Activated effector memory CD4-positive, alpha-beta T cell treated with Interleukin-2 at 50 U/mL for 16 hours (primary cell): Measurements from ENCODE around the gene PRDM7.
"Not testable (repeated sequence)": the region's sequence is repeated elsewhere in the genome, so short reads cannot be mapped to it uniquely, and the experiment has no call there.

Source experiments
- DNase-seq: peaks from one replicate; pipeline ENCODE4 v3.0.0-alpha.2; 2020

The PRDM7 gene

DNA sequence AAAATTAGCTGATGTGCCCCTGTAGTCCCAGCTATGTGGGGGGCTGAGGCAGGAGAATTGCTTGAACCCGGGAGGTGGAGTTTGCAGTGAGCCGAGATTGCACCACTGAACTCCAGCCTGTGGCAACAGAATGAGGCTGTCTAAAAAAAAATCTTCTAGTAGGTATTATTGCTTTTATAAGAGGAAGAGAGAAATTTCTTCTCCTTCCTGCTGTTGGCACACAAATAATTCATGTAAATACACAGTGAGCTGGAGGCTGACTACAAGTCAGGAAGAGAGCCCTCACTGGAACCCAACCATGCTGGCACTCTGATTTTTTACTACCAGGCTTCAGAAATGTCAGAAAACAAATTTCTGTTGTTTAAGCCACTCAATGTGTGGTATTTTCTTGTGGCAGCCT, 6.7 kb downstream of the PRDM7 start:
- no peak for DNase-seq

DNA sequence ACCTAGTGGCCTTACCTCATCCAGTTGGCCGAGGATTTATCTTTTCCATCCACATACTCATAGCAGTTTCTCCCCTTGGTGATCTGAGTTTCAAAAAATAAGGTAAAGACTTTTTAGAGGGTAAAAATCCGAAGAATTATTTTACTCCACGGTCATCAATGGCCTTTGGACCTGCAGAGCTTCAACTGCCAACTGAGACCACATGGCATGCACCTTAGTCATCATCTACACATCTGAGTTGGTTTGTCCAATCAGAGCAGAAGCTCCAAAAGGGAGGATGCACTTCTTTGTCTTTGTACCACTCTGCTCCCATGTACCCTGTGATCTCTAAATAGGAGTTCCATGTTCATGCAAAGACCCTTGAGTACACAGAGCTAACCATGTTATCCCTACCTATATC, 15.7 kb downstream of the PRDM7 start:
- no peak for DNase-seq

DNA sequence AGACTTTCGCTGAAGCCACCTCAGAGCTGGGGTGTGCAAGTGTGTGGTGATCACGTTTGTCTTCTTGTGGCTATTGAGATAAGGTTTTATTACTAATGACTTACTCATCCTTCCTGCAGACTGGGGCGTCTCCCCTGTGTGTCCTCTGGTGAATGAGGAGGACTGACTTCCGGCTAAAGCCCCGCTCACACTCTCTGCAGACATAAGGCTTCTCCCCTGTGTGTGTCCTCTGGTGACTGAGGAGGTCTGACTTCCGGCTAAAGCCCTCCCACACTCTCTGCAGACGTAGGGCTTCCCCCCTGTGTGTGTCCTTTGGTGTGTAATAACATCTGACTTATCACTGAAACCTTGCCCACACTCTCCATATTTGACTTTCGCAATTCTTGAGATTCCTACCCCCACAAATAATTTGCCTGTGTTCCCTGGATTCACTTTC, 19.4 kb downstream of the PRDM7 start:
- no peak for DNase-seq

DNA sequence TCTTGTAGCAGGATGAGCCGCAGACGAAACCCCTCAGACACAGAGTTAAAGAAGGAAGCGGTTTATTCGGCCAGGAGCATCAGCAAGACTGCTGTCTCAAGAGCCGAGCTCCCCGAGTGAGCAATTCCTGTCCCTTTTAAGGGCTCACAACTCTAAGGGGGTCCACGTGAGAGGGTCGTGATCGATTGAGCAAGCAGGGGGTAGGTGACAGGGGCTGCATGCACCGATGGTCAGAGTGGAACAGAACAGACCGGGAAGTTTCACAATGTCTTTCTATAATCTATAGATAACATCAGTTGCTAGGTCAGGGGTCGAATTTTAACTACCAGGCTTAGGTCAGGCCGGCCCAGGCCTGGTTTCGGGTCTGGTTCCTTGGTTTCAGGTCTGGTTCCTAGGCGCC, 20.6 kb downstream of the PRDM7 start:
- not testable (repeated sequence) for DNase-seq

DNA sequence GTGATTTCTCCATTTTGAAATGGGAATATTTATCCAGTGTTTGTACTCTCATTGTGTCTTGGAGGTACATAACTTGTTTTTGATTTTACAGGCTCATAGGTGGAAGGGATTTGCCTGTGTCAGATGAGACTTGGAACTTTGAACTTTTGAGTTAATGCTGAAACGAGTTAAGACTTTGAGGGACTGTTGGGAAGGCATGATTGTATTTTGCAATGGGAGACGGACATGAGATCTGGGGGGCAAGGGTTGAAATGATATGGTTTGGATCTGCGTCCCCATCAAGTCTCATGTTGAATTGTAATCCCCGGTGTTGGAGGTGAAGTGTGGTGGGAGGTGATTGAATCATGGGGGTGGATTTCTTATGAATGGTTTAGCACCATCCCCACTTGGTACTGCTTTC, 21.8 kb downstream of the PRDM7 start:
- no peak for DNase-seq

DNA sequence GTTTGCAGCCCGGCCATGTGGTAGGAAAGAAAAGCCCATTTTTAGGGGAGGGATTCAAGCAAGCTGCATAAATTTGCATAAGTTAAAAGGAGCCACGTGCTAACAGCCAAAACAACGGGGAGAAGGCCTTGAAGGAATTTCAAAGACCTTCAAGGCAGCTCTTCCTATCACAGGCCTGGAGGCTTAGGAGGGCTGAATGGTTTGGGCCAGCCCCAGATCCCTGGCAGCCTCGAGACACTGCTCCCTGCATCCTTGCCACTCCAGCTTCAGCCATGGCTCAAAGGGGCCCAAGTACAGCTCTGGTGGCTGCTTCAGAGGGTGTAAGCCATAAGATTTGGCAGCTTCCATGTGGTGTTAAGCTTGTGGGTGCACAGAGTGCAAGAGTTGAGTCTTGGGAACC, 22.6 kb downstream of the PRDM7 start:
- DNase-seq = no peak

DNA sequence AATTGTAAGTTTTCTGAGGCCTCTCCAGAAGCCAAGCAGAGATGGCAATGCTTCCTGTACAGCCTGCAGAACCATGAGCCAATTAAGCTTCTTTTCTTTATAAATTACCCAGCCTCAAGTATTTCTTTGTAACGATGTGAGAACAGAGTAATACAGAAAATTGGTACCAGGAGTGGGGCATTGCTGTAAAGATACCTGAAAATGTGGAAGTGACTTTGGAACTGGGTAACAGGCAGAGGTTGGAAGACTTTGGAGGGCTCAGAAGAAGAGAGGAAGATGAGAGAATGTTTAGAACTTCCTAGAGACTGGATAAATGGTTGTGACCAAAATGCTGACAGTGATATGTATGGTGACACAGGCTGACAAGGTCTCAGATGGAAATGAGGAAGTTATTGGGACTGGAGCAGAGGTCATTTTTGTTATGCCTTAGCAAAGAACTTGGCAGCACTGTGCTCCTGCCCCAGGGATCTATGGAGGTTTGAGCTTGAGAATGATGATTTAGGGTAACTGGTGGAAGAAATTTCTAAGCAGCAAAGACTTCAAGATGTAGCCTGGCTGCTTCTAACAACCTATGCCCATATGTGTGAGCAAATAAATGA, 23.1 kb downstream of the PRDM7 start:
- no peak for DNase-seq

DNA sequence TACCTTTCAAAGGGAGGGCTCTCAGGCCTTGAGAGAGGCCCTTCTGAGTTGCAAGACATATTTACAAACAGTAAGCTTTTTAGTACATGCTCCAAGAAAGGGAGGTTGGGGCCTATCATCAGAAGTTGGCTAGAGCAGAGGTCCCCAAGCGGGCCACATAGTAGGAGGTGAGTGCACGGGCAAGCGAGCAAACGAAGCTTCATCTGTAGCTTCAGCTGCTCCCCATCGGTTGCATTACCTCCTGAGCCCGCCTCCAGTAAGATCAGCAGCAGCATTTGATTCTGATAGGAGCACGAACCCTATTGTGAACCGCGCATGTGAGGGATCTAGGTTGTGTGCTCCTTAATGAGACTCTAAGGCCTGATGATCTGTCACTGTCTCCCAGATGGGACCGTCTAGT, 26.2 kb downstream of the PRDM7 start:
- DNase-seq = no peak

DNA sequence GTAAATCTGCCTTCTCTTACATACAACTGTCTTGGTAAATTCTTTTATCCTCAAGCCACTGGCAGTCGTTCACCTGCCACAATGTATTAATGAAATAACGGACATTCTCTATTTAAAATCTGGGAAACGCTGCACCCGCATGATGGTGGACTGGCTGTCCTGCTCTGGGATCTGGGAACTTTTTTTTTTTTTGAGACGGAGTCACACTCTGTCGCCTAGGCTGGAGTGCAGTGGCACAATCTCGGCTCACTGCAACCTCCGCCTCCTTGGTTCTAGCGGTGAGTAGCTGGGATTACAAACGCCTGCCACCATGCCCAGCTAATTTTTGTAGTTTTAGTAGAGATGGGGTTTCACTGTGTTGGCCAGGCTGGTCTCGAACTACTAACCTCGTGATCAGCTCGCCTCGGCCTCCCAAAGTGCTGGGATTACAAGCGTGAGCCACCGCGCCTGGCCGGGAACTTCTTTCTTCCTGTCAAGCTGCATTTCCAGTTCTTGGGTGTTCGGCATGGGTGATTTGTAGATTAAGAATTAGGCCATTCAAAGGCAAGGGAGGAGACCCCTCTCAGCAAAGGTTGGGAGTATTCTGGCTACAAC, 28.3 kb downstream of the PRDM7 start:
- no peak for DNase-seq

DNA sequence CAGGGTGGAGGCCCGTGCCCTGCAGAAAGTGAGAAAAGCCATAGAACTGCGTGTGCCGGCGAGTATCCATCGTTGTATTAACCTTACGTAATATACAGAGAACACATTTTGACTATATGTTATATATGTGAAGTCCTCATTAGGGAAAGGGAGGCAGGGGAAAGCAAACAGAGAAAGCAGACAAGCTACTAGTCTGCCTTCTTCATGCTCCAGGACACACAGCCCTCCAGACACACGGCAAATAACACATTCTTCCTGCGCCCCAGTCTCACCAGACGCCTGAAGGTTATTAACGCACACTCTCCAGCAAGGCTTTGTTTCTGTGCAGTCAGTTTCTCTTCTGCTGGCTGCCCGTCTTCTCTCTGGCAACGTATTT, 28.8 kb downstream of the PRDM7 start:
- DNase-seq = no peak

DNA sequence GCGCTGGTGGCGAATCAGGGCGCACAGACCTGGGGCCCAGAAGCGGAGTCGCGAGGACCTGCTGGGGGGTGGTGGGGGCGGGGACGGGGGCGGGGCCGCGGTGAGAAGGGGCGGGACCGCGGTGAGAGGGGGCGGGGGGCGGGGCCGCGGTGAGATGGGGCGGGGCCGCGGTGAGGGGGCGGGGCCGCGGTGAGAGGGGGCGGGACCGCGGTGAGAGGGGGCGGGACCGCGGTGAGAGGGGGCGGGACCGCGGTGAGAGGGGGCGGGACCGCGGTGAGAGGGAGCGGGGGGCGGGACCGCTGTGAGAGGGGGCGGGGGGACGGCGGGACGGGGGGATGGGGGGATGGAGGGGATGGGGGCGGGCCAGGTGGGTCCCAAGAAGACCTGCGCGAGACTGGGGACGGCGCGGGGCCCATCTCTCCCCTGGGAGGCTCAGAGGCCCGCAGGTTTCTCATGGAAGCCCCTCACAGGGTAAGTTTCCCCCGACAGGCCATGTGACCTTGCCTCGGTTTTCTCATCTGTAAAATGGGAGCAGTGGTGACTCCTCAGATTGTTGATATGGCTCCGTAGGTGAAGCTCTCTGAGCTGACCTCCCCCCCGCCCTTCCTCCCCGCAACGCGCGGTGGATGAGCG, 29.3 kb downstream of the PRDM7 start:
- DNase-seq = no peak

DNA sequence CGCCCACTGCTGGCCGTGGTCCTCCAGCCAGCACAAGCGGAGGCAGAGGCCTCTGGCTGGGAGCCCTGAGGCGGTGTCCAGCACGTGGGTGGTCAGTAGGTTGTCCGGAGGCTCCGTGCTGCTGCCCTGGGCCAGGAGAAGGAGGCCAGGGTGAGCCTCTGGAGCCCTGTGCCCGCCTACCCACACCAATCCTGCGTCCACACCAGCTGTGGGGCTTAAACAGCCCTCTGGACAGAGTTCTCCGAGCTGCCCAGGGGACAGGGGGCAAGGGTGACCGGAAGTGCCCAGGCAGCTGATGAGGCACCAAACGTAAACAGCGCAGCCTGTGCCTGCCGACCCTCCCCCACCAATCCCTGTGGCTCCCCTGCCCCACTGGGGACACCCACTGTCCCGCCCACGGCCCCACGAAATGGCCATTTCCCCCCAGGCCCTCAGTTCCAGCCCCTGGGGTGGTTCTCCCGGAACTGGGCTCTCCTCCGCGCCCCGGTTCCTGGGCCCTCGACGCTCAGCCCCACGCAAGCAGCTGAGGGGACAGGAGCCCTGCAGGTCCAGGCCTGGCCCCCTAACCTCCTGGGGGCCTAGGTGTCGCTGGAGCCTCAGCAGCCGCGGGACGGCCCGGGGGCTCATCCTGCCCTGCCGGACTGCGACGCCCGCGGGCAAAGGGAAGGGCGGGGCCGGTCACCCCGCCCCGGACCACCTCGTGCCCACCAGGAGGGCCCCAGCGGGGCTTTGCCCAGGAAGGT, 30.0 kb downstream of the PRDM7 start:
- DNase-seq = no peak

DNA sequence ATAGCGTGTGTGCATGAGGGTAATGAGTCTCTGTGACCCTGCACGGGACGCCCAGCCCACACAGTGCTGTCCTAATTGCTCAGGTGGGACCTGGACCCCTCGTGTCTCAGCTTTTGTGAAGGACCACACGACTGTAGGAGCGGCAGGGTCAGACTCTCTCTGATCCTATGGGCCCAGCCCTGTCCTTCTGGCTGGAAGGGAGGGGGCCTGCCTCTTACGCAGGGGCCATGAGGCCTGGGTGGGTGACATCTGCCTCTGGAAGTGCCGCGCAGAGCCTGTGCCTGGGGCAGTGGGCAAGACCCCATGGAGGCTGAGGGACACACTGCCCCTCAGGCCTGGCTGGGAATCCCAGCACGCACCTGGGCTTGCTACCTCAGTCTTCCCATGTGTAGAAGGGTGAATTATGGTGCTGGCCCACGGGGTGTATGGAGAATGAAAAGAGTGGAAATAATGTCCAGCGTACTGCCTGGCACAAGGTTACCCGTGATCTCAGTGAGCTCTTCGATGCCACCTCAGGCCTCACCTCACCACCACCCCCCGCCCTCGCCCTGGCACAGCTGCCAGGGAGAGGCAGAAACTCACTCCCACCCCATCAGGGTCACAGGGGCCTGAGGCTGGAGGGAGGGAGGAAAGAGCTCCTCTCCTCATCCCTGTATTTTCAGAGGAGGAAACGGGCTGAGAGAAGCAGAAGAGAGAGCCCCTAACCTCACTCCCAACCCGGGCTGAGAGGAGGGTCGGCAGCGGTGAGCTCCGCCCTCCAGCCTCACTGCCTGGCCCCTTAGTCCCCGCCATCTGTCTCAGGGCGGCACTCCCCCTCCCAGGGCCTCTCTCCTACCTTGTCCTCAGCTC, 30.8 kb downstream of the PRDM7 start:
- DNase-seq = no peak

DNA sequence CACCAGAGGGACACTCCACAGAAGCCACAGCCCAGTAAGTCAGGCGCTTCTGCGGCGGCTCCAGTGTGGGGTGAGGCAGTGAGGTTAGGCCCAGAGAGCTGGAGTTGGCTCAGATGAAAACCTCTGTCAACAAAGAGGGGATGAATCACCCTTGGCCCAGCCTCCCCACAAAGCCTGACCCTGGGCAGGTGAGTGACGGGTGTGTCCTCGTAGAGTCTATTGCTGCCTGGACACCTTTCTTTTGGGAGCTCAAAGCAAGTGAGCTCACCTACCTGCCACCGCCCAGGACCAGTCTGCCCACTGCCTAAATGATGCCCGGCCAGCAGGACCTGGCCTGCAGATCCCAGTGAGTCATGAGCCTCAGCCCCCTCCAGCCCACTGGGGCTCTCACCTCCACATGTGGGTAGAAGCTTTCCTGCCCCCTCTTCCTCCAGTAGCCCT, 33.0 kb downstream of the PRDM7 start:
- no peak for DNase-seq

DNA sequence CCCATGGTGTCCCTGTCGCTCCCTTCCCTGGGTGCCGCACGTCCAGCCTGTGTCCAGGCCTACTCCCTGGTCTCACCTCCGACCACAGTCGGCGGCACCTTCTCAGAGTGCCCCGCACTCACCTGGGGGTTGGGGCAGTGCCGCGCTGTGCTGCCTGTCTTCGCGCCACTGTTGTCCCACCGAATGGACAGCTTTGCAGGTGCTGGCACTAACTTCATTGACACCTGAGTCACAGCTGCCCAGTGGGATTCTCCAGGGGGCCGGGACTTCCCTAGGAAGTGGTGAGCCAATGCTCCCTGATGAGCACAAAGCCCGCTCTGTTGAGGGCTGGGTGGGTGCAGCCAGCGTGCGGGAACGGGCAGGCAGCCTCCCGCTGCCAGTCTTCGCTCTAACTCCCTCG, 33.6 kb downstream of the PRDM7 start:
- no peak for DNase-seq

DNA sequence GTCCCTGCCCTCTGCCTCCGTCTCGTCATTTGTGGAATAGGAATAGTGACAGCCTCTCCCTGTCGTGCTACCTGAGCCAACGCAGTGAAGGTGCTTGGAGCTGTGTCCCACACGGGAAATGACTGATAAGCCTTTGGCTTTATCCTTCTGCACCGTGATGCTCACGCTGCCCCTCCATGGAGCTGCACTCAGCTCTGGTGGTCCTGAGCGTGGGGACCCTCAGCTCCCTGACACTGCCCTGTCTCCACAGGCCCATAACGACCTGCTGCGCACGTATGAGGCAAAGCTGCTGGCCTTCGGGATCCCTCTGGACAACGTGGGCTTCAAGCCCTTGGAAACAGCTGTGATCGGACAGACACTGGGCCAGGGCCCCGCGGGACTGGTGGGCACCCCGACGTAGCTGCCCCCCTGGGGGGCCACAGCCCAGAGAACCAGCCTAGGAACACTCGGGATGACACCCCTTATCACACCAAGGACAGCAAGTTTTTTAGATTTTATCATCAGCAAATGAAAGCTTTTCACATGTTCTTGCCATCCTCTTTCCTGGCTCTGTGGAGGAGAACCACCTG, 34.1 kb downstream of the PRDM7 start:
- DNase-seq = no peak

DNA sequence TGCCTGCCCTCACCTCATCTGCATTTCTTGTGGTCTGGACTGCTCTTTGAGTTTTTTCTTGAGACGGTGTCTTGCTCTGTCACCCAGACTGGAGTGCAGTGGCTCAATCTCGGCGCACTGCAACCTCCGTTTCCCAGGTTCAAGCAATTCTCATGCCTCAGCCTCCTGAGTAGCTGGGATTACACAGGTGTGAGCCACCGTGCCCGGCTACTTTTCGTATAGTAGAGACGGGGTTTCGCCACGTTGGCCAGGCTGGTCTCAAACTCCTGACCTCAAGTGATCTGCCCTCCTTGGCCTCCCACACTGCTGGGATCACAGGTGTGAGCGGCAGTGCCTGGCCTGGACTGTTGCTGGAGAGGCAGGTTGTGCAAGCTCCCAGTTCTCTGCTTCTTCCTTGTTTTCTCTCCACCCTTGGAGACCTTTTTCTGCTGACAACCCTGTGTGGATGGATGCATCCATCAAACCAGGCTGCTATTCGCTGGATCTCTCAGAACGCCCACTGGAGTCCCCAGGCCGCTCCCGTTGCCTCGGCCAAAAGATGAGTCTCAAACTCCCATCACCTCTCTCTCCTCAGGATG, 35.1 kb downstream of the PRDM7 start:
- DNase-seq = no peak

DNA sequence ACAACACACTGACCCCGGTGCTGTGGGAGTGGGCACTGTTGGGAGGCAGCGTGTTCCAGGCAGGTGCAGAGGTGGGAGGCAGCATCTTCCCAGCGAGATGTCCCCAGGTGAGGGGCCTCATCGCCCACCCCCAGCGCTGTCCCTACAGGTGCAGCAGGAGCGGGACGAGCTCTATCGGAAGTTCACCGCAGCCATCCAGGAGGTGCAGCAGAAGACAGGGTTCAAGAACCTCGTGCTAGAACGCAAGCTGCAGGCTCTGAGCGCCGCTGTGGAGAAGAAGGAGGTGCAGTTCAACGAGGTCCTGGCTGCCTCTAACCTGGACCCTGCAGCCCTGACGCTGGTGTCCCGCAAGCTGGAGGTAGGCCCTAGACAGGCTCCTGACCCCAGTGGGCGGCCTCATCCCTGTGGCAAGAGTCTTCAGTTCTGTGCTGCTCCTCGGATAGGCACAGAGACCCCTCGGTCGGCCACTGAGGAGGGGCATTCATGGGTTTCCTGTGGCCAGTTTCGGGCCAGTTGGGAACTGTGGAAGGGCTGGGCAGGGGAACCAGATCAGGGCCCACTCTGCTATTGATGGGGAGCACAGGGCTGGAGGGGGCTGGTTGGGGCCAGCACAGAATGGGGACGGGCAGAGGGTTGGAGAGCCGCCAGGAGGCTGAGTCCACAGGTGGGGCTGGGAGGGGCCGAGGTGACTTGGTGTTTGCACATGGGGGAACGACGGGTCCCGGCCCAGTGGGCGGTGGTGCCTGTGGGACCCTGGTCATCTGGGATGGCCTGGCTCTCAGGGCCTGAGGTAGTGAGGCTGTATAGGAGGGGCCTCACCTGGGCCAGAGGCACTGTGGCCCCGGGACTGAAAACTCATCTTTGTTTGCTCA, 36.7 kb downstream of the PRDM7 start:
- no peak for DNase-seq

DNA sequence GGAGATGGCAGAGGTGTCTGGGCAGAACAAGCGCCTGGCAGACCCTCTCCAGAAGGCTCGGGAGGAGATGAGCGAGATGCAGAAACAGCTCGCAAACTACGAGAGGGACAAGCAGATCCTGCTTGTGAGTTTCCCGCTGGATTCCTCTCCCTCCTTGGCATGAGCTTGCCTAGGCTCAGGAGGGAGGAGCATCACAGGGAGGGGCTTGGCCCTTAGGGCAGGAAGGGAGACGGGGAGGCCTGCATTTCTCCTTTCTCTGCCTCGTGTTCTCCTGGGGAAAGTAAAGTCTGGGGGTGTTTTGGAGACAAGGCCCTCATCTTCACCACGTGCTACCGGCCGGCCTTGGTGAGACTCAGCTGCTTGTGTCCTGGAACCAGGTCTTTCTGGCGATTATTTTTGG, 39.9 kb downstream of the PRDM7 start:
- DNase-seq = no peak

DNA sequence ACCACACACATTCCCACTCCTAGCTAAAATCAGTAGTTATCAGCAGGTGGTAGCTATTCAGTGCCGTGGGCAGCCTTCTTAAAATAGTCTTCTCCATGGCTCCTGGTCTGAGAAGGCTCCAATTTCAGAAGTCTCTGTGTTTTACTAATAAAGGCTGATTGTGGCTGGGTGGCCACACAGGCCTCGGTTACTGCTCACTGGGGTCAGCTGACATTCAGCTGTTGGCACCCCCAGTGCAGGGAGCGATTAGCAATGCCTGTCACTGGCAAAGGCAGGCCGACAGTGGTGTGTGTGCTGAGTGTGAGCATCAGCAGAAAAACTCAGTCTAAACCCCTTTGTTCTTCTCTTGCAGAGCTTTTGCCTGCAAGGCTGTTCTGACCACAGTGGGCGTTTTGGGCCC, 41.2 kb downstream of the PRDM7 start:
- no peak for DNase-seq

DNA sequence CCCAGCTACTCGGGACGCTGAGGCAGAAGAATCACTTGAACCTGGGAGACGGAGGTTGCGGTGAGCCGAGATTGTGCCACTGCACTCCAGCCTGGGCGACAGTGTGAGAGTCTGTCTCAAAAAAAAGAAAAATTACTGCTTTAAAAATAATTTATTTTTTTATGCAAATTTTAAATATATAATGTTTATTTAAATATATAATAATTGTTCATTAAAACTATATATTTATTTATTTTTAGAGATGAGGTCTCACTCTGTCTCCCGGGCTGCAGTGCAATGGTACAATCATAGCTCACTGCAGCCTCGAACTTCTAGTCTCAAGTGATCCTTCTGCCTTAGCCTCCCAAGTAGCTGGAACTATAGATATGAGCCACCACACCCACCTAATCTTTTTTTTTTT, 42.6 kb downstream of the PRDM7 start:
- DNase-seq = no peak
